Vagina (tissue), 2 donors: Measurements from ENCODE around the gene DLEC1. TPM values are rescaled to one million over a fixed set of nuclear protein-coding genes. Genes with fewer than 3 reads are reported as not detected.

Source experiments
- DNase-seq, 2 donors: peaks; one replicate each; pipeline ENCODE4 v3.0.0-alpha.2; 2017; ENCODE audit errors: extremely low spot score in 2 of 2
- H3K27ac ChIP-seq: fragments of 200-600 bp; sonication (generic); one replicate; pipeline ENCODE4 v1.5.1; 2019
- H3K27me3 ChIP-seq: fragments of 200-600 bp; sonication (generic); one replicate; pipeline ENCODE4 v1.5.1; 2019
- H3K36me3 ChIP-seq, 2 donors: fragments of 200-600 bp; sonication (generic); one replicate each; pipeline ENCODE4 v1.5.1; 2017 to 2019
- H3K4me1 ChIP-seq: fragments of 200-600 bp; sonication (generic); one replicate; pipeline ENCODE4 v1.5.1; 2019
- H3K4me3 ChIP-seq, 2 donors: fragments of 200-600 bp; sonication (generic); 1 replicate in 1 of 2; 2 replicates in 1 of 2; pipeline ENCODE4 v1.5.1; 2016 to 2019
- H3K9me3 ChIP-seq: fragments of 200-600 bp; sonication (generic); one replicate; pipeline ENCODE4 v1.5.1; 2019
- CTCF ChIP-seq, 3 experiments: fragments of 450-650 bp in 2 of 3; fragments of 200-600 bp in 1 of 3; sonication (generic) in 1 of 3; IDR thresholded peaks; one replicate each; pipeline ENCODE4 v1.5.1; 2017 to 2019; ENCODE audit warnings: antibody characterized with exemption in 3 of 3, mild to moderate bottlenecking in 2 of 3, moderate library complexity in 2 of 3
- POLR2A ChIP-seq, 2 donors: fragments of 450-650 bp; IDR thresholded peaks; one replicate each; pipeline ENCODE4 v1.6.1; 2017; ENCODE audit warnings: antibody characterized with exemption in 2 of 2, mild to moderate bottlenecking in 2 of 2, moderate library complexity in 2 of 2
- POLR2AphosphoS5 ChIP-seq, 2 donors: sonication (generic); formaldehyde crosslinking; IDR thresholded peaks; one replicate each; pipeline ENCODE4 v1.9.0; 2017; ENCODE audit warnings: antibody characterized with exemption in 2 of 2, mild to moderate bottlenecking in 2 of 2, low read depth in 1 of 2; ENCODE audit not compliant: insufficient read depth in 1 of 2
- intact Hi-C: fragments of 100-400 bp; cut with DNase I; formaldehyde crosslinking; loops from one replicate; pipeline ENCODE4 v1.15.1; 2023
- total RNA-seq: library from RNA; depleted of rRNA; stranded (reverse); fragments of >200 nt; gene quantifications from one replicate; pipeline ENCODE4 v1.2.3, GENCODE V29; 2016

DLEC1 gene
- total RNA-seq, 1 donor from 2014 or later, result 0.25 TPM

GRCh38 chr3:38020342-38020726 lies 18.7 kb upstream of the DLEC1 start:
- H3K9me3 ChIP-seq, result no peaks in the 10 kb centered on the region
- H3K4me3 ChIP-seq, result no peak overlapping the region
- no peak for DNase-seq
- no peaks in the 10 kb centered on the region for H3K27me3 ChIP-seq
- peaks cover 0 to 31% of the 10 kb centered on the region in 2 donors for H3K36me3 ChIP-seq
- TF ChIP-seq CTCF (IDR thresholded peaks at IDR 0.05) (no peak), POLR2AphosphoS5 (IDR thresholded peaks at IDR 0.05; ENCODE audit: insufficient read depth in 1 of 2, low read depth in 1 of 2) (no peak), POLR2A (IDR thresholded peaks at IDR 0.05) (no peak)
- intact Hi-C loops, result no loop called here
- peaks cover 21% of the 10 kb centered on the region for H3K4me1 ChIP-seq
- no peak overlapping the region for H3K27ac ChIP-seq

DNA sequence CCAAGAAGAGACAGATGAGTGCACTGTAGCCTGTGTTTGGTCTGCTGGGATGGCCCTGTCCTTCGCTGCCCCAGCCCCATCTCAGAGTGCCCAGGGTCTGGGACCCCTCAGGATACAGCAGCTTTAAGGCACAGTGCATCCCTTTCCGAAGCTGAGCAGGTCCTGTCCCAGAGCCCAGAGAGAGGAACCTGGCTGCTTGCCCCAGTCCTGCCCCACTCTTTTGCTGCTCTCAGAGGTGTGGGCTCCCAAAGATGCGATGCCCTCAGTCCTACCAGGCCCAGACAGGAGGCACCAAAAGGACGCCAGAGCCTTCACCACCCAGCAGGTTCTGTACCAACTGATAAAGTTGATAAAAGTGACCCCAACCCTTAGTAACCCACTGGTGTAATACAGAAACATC lies 17.8 kb upstream of the DLEC1 start:
- DNase-seq, result no peak
- intact Hi-C loops, result no loop called here

GRCh38 chr3:38022301-38022700 lies 16.7 kb upstream of the DLEC1 start:
- no peak overlapping the region for H3K4me3 ChIP-seq
- no peak for TF ChIP-seq POLR2AphosphoS5 (IDR thresholded peaks at IDR 0.05; ENCODE audit: insufficient read depth in 1 of 2, low read depth in 1 of 2)
- TF ChIP-seq CTCF (IDR thresholded peaks at IDR 0.05), result no peak
- no peak for TF ChIP-seq POLR2A (IDR thresholded peaks at IDR 0.05)
- no peaks in the 10 kb centered on the region for H3K9me3 ChIP-seq
- H3K27ac ChIP-seq, result no peak overlapping the region
- peaks cover 0 to 12% of the 10 kb centered on the region in 2 donors for H3K36me3 ChIP-seq
- DNase-seq, result no peak
- H3K4me1 ChIP-seq, result peaks cover 40% of the 10 kb centered on the region
- H3K27me3 ChIP-seq, result no peaks in the 10 kb centered on the region
- intact Hi-C loops, result no loop called here

More for the DNA sequence above, 17.8 kb upstream of the DLEC1 start:
- Histone ChIP-seq H3K4me1 (peaks cover 30% of the 10 kb centered on the region), H3K4me3 (no peak overlapping the region), H3K27me3 (no peaks in the 10 kb centered on the region), H3K27ac (no peak overlapping the region), H3K9me3 (no peaks in the 10 kb centered on the region), H3K36me3 (peaks cover 0 to 23% of the 10 kb centered on the region in 2 donors)
- no peak for TF ChIP-seq POLR2AphosphoS5 (IDR thresholded peaks at IDR 0.05; ENCODE audit: insufficient read depth in 1 of 2, low read depth in 1 of 2)
- no peak for TF ChIP-seq CTCF (IDR thresholded peaks at IDR 0.05)
- TF ChIP-seq POLR2A (IDR thresholded peaks at IDR 0.05), result no peak

- Histone ChIP-seq H3K9me3 (no peaks in the 10 kb centered on the region), H3K4me1 (peaks cover 48% of the 10 kb centered on the region), H3K27me3 (no peaks in the 10 kb centered on the region), H3K4me3 (peak overlapping the region; percentile 65 to 70), H3K27ac (peak overlapping the region; percentile 97), H3K36me3 (peaks cover 0 to 7% of the 10 kb centered on the region in 2 donors)
- no peak for DNase-seq
- TF ChIP-seq POLR2AphosphoS5 (IDR thresholded peaks at IDR 0.05; ENCODE audit: insufficient read depth in 1 of 2, low read depth in 1 of 2), result no peak
- TF ChIP-seq CTCF (IDR thresholded peaks at IDR 0.05), result no peak
- no peak for TF ChIP-seq POLR2A (IDR thresholded peaks at IDR 0.05)
- intact Hi-C loops, result no loop called here
These were observed 15.9 kb upstream of the DLEC1 start for GRCh38 chr3:38022896-38023709.

- H3K36me3 ChIP-seq, result no peaks in the 10 kb centered on the region
- peak overlapping the region; percentile 95 for H3K27ac ChIP-seq
- no peaks in the 10 kb centered on the region for H3K9me3 ChIP-seq
- intact Hi-C loops, result no loop called here
- TF ChIP-seq POLR2AphosphoS5 (IDR thresholded peaks at IDR 0.05; ENCODE audit: insufficient read depth in 1 of 2, low read depth in 1 of 2) (no peak), POLR2A (IDR thresholded peaks at IDR 0.05) (no peak), CTCF (IDR thresholded peaks at IDR 0.05) (no peak)
- no peaks in the 10 kb centered on the region for H3K27me3 ChIP-seq
- H3K4me3 ChIP-seq, result no peak overlapping the region
- DNase-seq, result peak in 1 of 2 donors; percentile 69
- H3K4me1 ChIP-seq, result peaks cover 81% of the 10 kb centered on the region
These were observed 12.2 kb upstream of the DLEC1 start for GRCh38 chr3:38026856-38027255.
